Fibroblast of peridontal ligament (primary cell): ENCODE results near the gene RELN.

Experiments
- DNase-seq: peaks from one replicate; pipeline ENCODE4 v3.0.0-alpha.2; 2010; ENCODE audit errors: extremely low read depth

The RELN gene

GRCh38 chr7:103569621-103570305 is 419.7 kb downstream of the RELN start:
- DNase-seq, result peak; percentile 20

GRCh38 chr7:103564416-103564815 is 425.0 kb downstream of the RELN start:
- DNase-seq, result no peak

- no peak for DNase-seq
Measured at GRCh38 chr7:103560136-103560535, 429.3 kb downstream of the RELN start.

DNA sequence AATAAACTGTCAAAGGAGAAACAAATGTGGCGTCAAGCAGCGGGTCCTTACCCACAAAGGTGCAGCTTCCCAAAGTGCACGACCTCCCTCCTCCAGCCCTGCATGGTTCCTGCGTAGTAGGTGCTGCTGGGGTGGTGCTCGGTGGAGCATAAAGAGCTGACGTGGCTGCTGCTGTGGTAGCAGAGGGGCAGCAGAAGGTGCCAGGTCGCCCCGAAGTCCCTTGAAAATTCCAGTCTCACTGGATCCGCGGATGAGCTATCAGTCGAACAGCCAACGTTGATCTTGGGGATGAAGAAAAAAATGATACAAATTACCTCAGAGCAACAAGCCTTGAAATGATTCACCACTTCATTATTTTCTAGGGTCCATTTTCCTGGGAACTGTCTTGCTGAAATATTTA is 438.4 kb downstream of the RELN start:
- no peak for DNase-seq

- DNase-seq, result no peak
Measured at GRCh38 chr7:103549786-103550185, 439.7 kb downstream of the RELN start.

DNA sequence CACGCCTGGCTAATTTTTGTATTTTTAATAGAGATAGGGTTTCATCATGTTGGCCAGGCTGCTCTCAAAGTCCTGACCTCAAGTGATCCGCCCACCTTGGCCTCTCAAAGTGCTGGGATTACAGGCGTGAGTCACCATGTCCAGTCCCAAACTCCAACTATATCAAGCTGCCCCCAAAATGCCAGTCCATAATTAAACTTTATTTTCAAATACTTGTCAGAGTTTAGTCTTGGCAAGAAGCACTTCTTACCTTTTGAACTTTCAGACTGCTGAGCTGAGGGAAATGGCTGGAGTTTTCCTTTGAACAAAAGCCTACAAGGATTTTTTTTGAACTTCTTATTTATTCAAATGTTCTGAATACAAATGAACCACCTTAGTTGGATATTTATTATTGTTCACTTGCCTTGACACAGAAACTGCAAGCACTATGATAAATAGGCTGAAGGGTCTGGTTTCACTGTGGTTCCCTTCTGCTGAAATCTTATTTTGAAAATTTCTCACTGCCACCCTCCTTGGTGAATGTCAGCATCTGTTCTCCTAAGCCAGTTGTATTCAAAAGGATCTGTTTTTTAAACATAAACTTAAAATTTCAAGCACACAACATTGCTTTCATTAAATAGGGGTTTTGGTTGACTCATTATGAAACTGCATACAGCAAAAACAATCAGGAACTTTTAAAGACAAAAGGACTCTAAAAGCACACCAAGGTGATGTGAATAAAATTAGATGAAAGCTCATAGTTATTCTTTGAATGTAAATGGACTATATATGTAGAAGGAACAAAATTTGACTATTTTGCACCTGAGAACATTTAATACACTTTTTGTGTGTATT is 441.8 kb downstream of the RELN start:
- no peak for DNase-seq

GRCh38 chr7:103542470-103542869 is 447.0 kb downstream of the RELN start:
- DNase-seq, result no peak

DNA sequence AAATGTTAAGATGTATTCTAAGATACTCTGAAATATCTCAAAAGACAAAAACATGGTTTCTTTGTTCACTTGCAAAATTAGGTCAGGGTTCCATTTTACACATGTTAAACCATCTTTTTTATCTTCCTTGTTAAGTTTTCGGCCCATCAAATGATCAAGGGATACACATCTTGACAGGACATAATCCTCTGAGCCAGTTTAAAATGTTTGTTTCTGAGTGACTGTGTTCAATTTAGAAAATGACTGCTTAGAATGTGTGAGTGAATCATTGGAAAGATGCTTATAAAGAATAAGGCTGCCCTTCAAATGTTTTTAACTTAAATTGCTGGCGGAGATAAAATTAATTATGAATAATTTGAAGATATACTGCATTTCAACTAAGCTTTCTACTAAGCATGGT is 447.5 kb downstream of the RELN start:
- DNase-seq, result no peak

DNA sequence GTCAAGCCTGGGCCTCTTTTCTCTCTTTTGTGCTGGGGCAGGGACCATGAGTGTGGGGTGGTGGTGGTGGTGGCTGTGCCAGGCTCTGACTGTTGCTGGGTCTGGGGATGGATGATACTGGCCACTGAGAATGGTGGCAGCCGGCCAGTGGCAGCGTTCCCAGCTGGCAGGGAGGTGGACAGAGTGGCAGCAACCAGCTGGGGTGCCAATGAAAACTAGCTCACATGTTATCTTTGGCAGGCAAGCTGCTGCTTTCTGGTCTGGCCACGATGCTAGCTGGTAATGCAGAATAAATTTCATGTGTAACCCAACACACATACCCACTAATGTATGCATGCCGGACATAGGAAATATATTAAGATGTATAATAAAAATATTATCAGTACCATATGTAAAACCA is 448.4 kb downstream of the RELN start:
- peak; percentile 3 for DNase-seq

DNA sequence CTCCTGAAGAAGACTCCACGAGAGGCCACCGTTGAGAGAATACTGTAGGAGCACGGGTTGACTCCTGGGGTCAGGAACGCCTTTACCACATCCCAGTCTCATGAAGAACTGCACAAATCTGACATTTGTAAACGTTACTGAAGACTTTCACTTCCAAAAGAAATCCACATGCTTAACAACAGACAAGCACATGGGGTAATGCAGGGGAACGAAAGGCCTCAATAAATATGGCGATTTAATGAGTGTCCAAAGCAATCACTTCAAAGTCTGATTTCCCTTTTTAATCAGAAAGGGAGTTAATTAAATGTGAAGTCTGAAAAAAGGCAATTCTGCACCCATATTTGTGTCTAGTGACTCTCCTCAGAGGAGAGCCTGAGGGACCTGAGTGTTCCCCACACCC is 449.1 kb downstream of the RELN start:
- DNase-seq, result no peak

DNA sequence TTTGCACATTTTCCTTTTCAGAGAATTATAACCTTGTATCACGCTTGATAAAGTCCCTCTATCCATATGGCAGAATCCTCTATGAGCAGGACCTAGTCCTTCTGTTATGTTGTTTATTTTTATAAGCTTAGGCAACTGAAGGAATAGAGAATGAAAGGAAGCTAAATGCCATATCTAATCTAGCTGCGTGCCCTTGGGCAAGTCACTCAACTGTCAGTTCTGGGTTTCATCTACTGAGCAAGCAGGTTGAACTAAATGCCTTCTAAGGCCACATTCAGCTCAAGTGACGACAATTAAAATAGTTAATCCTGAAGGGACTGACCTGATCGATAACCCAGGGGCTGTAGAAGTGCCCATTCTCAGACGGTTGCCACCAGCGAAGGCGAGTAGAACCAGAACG is 449.6 kb downstream of the RELN start:
- no peak for DNase-seq

GRCh38 chr7:103538964-103539709 is 450.3 kb downstream of the RELN start:
- DNase-seq, result no peak

DNA sequence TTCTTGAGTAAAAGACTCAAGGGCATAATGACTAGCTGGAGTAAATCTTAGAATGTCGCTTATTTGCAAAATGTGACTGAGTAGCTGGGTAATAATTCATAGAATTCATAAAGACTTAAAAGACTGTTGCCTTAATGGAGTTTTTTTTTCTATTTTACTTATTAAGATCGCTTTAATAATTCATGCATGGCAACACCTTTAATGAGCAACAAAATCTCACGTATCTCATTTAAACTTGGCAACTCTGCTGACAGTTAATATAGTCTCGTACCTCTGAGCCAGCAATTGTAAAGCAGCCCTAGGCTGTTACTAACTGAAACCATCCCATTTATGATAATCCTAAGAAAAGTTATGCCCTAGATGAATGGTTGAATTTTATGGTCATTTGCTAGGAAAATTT is 455.7 kb downstream of the RELN start:
- no peak for DNase-seq

DNA sequence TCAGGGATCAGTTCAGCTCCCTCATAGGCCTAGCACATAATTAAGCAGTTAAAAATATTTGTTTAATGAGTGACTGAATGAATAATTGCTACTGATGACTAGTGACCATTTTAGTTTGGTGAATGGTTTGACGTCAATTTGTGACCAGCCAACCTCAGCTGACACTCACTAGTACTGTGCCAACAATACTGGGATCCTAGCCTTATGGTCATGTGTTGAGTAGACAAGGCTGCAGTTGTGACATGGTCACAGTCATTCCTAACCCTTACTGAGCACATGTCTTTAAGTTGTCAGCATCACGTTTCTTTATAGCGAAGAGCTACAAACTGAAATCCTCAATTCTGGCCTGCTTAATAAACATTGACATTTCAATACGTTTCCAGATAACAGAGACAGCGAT is 456.5 kb downstream of the RELN start:
- no peak for DNase-seq

DNA sequence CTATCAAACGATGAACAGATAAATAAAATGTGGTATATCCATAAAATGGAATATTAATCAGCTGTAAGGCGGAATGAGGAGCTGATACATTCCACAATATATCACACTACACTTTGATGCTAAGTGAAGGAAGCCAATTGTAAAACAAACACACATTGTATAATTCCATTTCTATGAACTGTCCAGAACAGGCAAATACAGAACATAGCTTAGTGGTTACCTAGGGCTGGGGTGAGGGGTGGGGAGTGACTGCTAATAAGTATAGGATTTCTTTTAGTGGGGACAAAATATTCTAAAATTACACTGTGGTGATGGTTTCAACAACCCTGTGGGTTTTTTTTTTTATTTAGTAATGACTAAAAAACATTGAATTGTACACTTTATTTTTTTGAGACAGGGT is 461.3 kb downstream of the RELN start:
- DNase-seq, result no peak

GRCh38 chr7:103525937-103526336 is 463.5 kb downstream of the RELN start:
- DNase-seq, result no peak

GRCh38 chr7:103524042-103524907 is 465.2 kb downstream of the RELN start:
- DNase-seq, result peak; percentile 71

DNA sequence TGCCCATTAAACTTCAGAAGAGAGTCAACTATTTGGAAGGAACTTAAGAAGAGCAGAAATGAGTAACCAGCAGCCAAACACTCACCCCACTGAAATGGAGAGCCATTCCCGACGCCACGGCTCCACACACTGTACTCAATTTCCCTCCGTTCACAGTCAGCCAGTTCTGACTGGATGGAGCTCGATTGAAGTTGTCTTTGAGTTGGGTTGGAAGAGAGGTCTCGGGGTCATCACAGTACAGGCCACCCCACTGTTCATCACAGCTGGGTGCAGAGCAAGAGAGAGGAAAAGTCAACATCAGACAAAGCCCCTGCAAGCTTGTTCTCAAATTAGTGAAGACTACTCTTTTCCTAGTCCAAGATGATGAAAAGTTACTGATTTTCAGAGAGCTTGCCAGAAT is 467.5 kb downstream of the RELN start:
- no peak for DNase-seq

GRCh38 chr7:103504505-103505135 is 484.8 kb downstream of the RELN start:
- DNase-seq, result no peak

GRCh38 chr7:103501206-103501605 is 488.3 kb downstream of the RELN start:
- DNase-seq, result no peak

DNA sequence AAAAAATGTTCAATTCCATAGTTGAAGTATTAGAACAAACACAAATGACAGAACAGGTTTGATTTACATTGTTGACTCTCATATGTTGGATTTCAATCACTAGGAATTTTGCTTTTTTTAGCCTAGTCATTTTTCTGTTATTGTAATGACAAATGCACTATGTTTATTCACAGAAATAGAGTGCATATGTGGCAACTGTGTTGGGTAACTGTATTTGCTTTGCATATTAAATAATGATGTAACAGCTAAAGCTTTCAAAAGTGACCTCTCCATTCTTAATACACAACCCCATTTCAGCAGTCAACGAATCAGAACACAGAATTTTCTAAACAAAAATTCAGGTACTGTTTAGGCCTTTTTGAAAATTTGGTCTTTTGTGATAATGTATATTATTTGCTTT is 489.5 kb downstream of the RELN start:
- peak; percentile 39 for DNase-seq
